ENCODE data around the gene TAF1B. TPM values are rescaled to one million over a fixed set of nuclear protein-coding genes. Genes with fewer than 3 reads are reported as not detected.

The TAF1B gene
- total RNA-seq, 1 donor, result 49.3 TPM

DNA sequence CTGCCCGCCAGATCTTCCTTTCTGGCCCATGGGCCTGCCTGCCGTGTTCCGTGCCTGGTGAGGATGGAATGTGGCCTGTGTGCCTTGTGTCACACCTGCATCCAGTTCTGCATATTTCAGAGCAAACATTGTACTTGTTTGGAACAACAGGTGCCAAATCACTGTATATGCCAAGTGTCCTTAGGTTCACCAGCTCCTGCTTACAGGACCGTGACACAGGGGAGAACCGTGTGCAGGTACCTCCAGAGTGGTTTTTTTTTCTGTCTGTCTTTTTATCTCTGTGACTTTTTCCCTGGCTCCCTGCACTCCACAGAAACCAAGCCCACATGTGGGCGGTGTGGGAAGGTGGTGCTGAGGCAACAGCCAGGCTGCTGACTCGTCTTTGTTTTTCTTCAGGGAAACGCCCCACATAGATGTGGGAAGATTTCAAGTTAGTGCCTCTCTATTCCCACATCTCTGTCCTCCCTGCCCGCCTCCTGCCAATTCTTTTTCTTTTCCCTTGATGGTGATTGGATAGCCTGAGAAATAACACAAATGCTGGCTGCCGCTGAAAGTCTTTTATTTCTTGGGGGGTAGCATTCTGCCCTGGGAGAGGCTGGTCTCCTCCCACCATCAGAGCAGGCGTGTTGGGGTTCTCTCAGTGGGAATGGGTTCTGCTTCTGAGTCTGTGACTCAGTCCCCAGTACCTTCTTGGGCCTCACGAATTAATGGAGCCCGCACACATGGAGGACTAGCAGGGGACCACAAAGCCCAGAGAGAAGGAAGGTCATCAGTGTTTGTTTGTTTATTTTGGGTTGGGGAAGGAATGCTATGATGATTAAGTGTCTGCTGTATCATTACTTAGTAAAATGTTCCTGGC lies 129.6 kb downstream of the TAF1B start:
- H3K4me3 ChIP-seq (ENCODE audit: low read depth, low read length), result no peak overlapping the region
- TF ChIP-seq CTCF (IDR thresholded peaks at IDR 0.05; ENCODE audit: insufficient read depth, low read length), result no peak
- peak; percentile 75 for DNase-seq (ENCODE audit: low read depth)

DNA sequence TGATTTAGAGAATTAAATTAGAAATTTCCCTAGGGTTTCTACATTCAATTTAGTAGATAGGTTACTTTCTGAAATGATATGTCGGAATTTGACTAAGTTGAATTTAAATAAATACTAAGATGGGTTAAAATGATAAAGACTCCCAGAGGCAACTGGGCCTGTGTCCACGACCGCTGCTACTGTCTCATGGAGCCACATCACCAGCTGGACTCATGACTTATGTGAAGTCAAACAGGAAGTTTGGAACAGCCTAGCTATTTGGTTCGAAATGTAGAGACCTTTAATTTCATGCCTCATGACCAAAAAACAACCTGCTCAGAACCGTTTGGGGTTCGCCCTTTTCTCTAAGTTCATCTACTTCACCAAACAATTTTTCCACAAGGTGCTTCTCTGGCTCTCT lies 130.4 kb downstream of the TAF1B start:
- no peak overlapping the region for H3K4me3 ChIP-seq (ENCODE audit: low read depth, low read length)
- TF ChIP-seq CTCF (IDR thresholded peaks at IDR 0.05; ENCODE audit: insufficient read depth, low read length), result no peak
- no peak for DNase-seq (ENCODE audit: low read depth)

DNA sequence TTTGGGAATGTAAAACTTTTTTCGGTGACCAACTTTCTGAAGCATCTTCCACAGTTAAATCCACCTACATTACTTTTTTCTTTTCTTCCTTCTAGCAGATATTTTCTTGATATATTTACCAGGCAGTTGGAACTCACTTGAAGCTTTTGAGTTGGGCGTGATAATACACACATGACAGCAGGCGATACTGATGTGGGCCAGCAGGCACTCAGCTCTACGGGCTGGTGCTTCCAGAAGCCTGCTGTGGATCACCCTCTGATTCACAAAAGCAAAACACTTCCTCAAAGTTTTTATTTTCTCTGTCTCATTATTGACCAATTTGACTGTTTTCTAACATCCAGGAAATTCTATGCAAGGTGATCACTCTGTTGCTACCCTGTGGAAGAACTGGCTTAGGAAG lies 131.1 kb downstream of the TAF1B start:
- no peak overlapping the region for H3K4me3 ChIP-seq (ENCODE audit: low read depth, low read length)
- TF ChIP-seq CTCF (IDR thresholded peaks at IDR 0.05; ENCODE audit: insufficient read depth, low read length), result no peak
- no peak for DNase-seq (ENCODE audit: low read depth)

DNA sequence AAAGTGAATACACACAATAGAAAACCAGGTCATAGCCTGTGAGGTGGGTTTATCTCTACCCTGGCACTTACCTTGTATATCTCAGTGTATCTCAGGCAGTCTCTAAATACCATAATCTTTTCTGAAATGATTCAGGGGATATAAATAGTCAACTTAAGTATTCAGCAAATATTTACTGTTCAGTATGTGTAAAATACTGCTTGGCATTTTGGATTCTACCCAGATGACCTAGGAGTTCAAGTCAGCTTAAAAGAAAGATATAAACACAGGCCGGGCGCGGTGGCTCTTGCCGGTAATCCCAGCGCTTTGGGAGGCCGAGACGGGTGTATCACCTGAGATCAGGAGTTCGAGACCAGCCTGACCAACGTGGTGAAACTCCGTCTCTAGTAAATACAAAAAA lies 132.1 kb downstream of the TAF1B start:
- DNase-seq (ENCODE audit: low read depth), result peak; percentile 35

DNA sequence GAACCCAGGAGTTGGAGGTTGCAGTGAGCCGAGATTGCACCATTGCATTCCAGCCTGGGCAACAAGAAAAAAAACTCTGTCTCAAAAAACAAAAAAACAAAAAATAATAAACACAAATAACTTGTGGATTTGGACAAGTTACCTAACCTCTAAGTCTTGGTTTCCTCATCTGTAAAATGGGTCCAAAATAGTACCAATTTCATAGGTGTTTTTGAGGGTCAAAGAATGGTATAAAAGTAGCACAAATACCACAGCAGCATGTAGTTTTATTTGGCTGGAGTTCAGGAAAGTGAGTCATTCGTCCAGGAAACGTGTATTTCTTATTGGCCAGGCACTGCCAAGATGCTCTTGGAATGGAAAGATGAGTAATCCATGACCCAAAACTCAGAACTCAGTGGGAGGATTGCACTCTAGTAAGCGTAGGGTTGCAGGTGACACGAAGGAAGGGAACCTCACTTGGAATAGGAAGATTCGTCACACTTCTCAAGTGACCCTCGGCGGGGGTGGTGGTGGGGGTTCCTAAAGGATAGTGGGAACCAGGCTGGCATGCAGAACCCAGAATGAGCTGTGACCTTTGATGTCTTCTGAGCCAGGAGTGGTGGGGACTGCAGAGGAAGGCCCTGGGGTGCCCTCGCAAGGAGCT lies 132.7 kb downstream of the TAF1B start:
- no peak for TF ChIP-seq CTCF (IDR thresholded peaks at IDR 0.05; ENCODE audit: insufficient read depth, low read length)
- no peak overlapping the region for H3K4me3 ChIP-seq (ENCODE audit: low read depth, low read length)
- DNase-seq (ENCODE audit: low read depth), result peak; percentile 98

More for the DNA sequence above, 132.1 kb downstream of the TAF1B start:
- TF ChIP-seq CTCF (IDR thresholded peaks at IDR 0.05; ENCODE audit: insufficient read depth, low read length), result no peak
- no peak overlapping the region for H3K4me3 ChIP-seq (ENCODE audit: low read depth, low read length)

- no peak for TF ChIP-seq CTCF (IDR thresholded peaks at IDR 0.05; ENCODE audit: insufficient read depth, low read length)
- no peak for DNase-seq (ENCODE audit: low read depth)
- H3K4me3 ChIP-seq (ENCODE audit: low read depth, low read length), result no peak overlapping the region
These were observed 136.7 kb downstream of the TAF1B start for GRCh38 chr2:9979977-9980376.

Data from fibroblast of the aortic adventitia (primary cell).